ENCODE data around the gene SELPLG. TPM values are rescaled to one million over a fixed set of nuclear protein-coding genes. Genes with fewer than 3 reads are reported as not detected.

The SELPLG gene
- total RNA-seq, 6 experiments from 2014 or later = 6.2 to 8.1 (median 7.1) TPM

GRCh38 chr12:108676707-108677106 is 43.0 kb upstream of the SELPLG start:
- H3K36me3 Mint-ChIP-seq (ENCODE audit: low read depth) = peaks cover 75% of the 10 kb centered on the region
- H3K4me3 Mint-ChIP-seq = no peak overlapping the region
- peaks cover 67% of the 10 kb centered on the region for H3K4me1 Mint-ChIP-seq (ENCODE audit: low read depth)
- TF ChIP-seq CTCF (IDR thresholded peaks at IDR 0.05) = no peak
- H3K27me3 Mint-ChIP-seq (ENCODE audit: insufficient read depth) = peaks cover 12% of the 10 kb centered on the region
- no peaks in the 10 kb centered on the region for H3K9me3 Mint-ChIP-seq
- no peak overlapping the region for H3K27ac Mint-ChIP-seq
- DNase-seq = no peak

- H3K27ac Mint-ChIP-seq = peak overlapping the region; percentile 67
Observed at GRCh38 chr12:108675792-108676191, 42.1 kb upstream of the SELPLG start.

GRCh38 chr12:108672054-108672453 is 38.4 kb upstream of the SELPLG start:
- Mint-ChIP-seq H3K4me3 (no peak overlapping the region), H3K27ac (peak overlapping the region; percentile 53), H3K27me3 (ENCODE audit: insufficient read depth) (peaks cover 12% of the 10 kb centered on the region), H3K4me1 (ENCODE audit: low read depth) (peaks cover 77% of the 10 kb centered on the region), H3K9me3 (0 out of 2 replicates have a peak, but pooled peaks cover 3% of the 10 kb centered on the region), H3K36me3 (ENCODE audit: low read depth) (peaks cover 64% of the 10 kb centered on the region)
- TF ChIP-seq CTCF (IDR thresholded peaks at IDR 0.05) = no peak
- no peak for DNase-seq

More at GRCh38 chr12:108675792-108676191, 42.1 kb upstream of the SELPLG start:
- Mint-ChIP-seq H3K36me3 (ENCODE audit: low read depth) (peaks cover 71% of the 10 kb centered on the region), H3K9me3 (0 out of 2 replicates have a peak, but pooled peaks cover 3% of the 10 kb centered on the region), H3K27me3 (ENCODE audit: insufficient read depth) (peaks cover 12% of the 10 kb centered on the region), H3K4me1 (ENCODE audit: low read depth) (peaks cover 65% of the 10 kb centered on the region), H3K4me3 (no peak overlapping the region; the same call in 1 of the 2 replicates)
- no peak for TF ChIP-seq CTCF (IDR thresholded peaks at IDR 0.05)
- DNase-seq = no peak

- peak overlapping the region; percentile 16; the same call in 1 of the 2 replicates for H3K4me3 Mint-ChIP-seq
- H3K27me3 Mint-ChIP-seq (ENCODE audit: insufficient read depth) = peaks cover 11% of the 10 kb centered on the region
- peaks cover 57% of the 10 kb centered on the region for H3K36me3 Mint-ChIP-seq (ENCODE audit: low read depth)
- TF ChIP-seq CTCF (IDR thresholded peaks at IDR 0.05) = no peak
- peak overlapping the region; percentile 96 for H3K27ac Mint-ChIP-seq
- 0 out of 2 replicates have a peak, but pooled peaks cover 3% of the 10 kb centered on the region for H3K9me3 Mint-ChIP-seq
- no peak for DNase-seq
- H3K4me1 Mint-ChIP-seq (ENCODE audit: low read depth) = peaks cover 87% of the 10 kb centered on the region
Observed at GRCh38 chr12:108671110-108671509, 37.4 kb upstream of the SELPLG start.

GRCh38 chr12:108670066-108670631 is 36.5 kb upstream of the SELPLG start:
- H3K9me3 Mint-ChIP-seq = 0 out of 2 replicates have a peak, but pooled peaks cover 3% of the 10 kb centered on the region
- H3K27ac Mint-ChIP-seq = peak overlapping the region; percentile 96
- TF ChIP-seq CTCF (IDR thresholded peaks at IDR 0.05) = no peak
- no peak for DNase-seq
- H3K36me3 Mint-ChIP-seq (ENCODE audit: low read depth) = peaks cover 50% of the 10 kb centered on the region
- H3K4me1 Mint-ChIP-seq (ENCODE audit: low read depth) = peaks cover 87% of the 10 kb centered on the region
- H3K4me3 Mint-ChIP-seq = no peak overlapping the region
- peaks cover 6% of the 10 kb centered on the region; the same call in 1 of the 2 replicates for H3K27me3 Mint-ChIP-seq (ENCODE audit: insufficient read depth)
